Neural progenitor cell (in vitro differentiated cells): ENCODE measurements around the gene SYT1.

Source experiments
- CTCF ChIP-seq: fragments of 200-600 bp; sonication (generic); IDR thresholded peaks from 2 replicates; pipeline ENCODE4 v1.5.1; 2017; ENCODE audit warnings: antibody characterized with exemption, mild to moderate bottlenecking
- EZH2phosphoT487 ChIP-seq: fragments of 200-600 bp; sonication (generic); IDR thresholded peaks from 2 replicates; pipeline ENCODE4 v1.6.1; 2017; ENCODE audit warnings: antibody characterized with exemption

- TF ChIP-seq CTCF = no peak
- no peak for TF ChIP-seq EZH2phosphoT487
Observed at GRCh38 chr12:79296871-79297270, 432.3 kb downstream of the SYT1 start.
